ENCODE data around the gene SHISA9.

- TF ChIP-seq, protein P1, sequence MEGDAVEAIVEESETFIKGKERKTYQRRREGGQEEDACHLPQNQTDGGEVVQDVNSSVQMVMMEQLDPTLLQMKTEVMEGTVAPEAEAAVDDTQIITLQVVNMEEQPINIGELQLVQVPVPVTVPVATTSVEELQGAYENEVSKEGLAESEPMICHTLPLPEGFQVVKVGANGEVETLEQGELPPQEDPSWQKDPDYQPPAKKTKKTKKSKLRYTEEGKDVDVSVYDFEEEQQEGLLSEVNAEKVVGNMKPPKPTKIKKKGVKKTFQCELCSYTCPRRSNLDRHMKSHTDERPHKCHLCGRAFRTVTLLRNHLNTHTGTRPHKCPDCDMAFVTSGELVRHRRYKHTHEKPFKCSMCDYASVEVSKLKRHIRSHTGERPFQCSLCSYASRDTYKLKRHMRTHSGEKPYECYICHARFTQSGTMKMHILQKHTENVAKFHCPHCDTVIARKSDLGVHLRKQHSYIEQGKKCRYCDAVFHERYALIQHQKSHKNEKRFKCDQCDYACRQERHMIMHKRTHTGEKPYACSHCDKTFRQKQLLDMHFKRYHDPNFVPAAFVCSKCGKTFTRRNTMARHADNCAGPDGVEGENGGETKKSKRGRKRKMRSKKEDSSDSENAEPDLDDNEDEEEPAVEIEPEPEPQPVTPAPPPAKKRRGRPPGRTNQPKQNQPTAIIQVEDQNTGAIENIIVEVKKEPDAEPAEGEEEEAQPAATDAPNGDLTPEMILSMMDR (conservative IDR thresholded peaks at IDR 0.05; ENCODE audit: low read length) = no peak
- no peak for TF ChIP-seq EZH2phosphoT487 (IDR thresholded peaks at IDR 0.05; ENCODE audit: borderline replicate concordance, low read depth, low read length)
These were observed 129.4 kb downstream of the SHISA9 start for GRCh38 chr16:13030769-13031168.
